K562 (cell line): ENCODE measurements around the gene TM4SF20. TPM values are rescaled to one million over a fixed set of nuclear protein-coding genes. Genes with fewer than 3 reads are reported as not detected.

Experiments
- ARHGAP35 ChIP-seq: fragments of 450-650 bp; IDR thresholded peaks from 2 replicates; pipeline ENCODE4 v1.6.1; 2018; ENCODE audit not compliant: partially characterized antibody
- BDP1 ChIP-seq: IDR thresholded peaks from 3 replicates; pipeline ENCODE4 v1.6.1; 2011; ENCODE audit not compliant: insufficient read length, insufficient read depth
- CREM ChIP-seq: IDR thresholded peaks from 2 replicates; pipeline ENCODE4 v1.6.1; 2014; ENCODE audit warnings: antibody characterized with exemption, low read depth
- CXXC5 ChIP-seq: fragments of 250-450 bp; sonication (Bioruptor Pico); IDR thresholded peaks from 2 replicates; pipeline ENCODE4 v1.8.0; 2022; ENCODE audit warnings: inconsistent platforms, mild to moderate bottlenecking, moderate library complexity
- EGR1 ChIP-seq: fragments of 450-650 bp; conservative IDR thresholded peaks from 2 replicates; pipeline ENCODE4 v1.6.1; 2017; ENCODE audit warnings: mild to moderate bottlenecking
- HOXB6 ChIP-seq: fragments of 250-450 bp; sonication (Bioruptor Pico); IDR thresholded peaks from 2 replicates; pipeline ENCODE4 v1.5.1; 2022; ENCODE audit warnings: mild to moderate bottlenecking, borderline replicate concordance
- NEUROD1 ChIP-seq: fragments of 150-350 bp; IDR thresholded peaks from 2 replicates; pipeline ENCODE4 v1.6.1; 2014; ENCODE audit warnings: borderline replicate concordance, low read length, low read depth; ENCODE audit not compliant: partially characterized antibody
- RBM25 ChIP-seq: fragments of 200-400 bp; formaldehyde crosslinking; IDR thresholded peaks from 2 replicates; pipeline ENCODE4 v1.6.1; 2018; ENCODE audit warnings: low read length, low read depth, moderate library complexity; ENCODE audit not compliant: severe bottlenecking
- SIN3B ChIP-seq: fragments of 450-650 bp; IDR thresholded peaks from 2 replicates; pipeline ENCODE4 v1.6.1; 2017; ENCODE audit warnings: low read depth, mild to moderate bottlenecking, moderate library complexity
- SNAPC5 ChIP-seq: fragments of 250-450 bp; sonication (Bioruptor Pico); IDR thresholded peaks from 2 replicates; pipeline ENCODE4 v1.8.0; 2021; ENCODE audit warnings: moderate library complexity, mild to moderate bottlenecking, inconsistent platforms
- SNRNP70 ChIP-seq: fragments of 200-400 bp; formaldehyde crosslinking; optimal IDR thresholded peaks from 2 replicates; pipeline ENCODE3; 2017; ENCODE audit warnings: low read depth, low read length
- TARDBP ChIP-seq: fragments of 450-650 bp; IDR thresholded peaks from 2 replicates; pipeline ENCODE4 v1.6.1; 2016
- TBP ChIP-seq: optimal IDR thresholded peaks from 2 replicates; pipeline ENCODE3; 2011; ENCODE audit warnings: low read depth, low read length, improper control_type of control experiment
- TCF3 ChIP-seq: sonication (generic); formaldehyde crosslinking; IDR thresholded peaks from 2 replicates; pipeline ENCODE4 v1.4.0; 2020; ENCODE audit warnings: mild to moderate bottlenecking, missing genetic modification reagents
- TCFL5 ChIP-seq: fragments of 250-450 bp; sonication (Bioruptor Pico); conservative IDR thresholded peaks from 2 replicates; pipeline ENCODE4 v1.6.1; 2021; ENCODE audit warnings: mild to moderate bottlenecking, moderate library complexity, matching md5 sums
- XRCC4 ChIP-seq: IDR thresholded peaks from one replicate; pipeline ENCODE4 v1.6.1; 2011; ENCODE audit not compliant: insufficient read depth, insufficient read length; ENCODE audit errors: extremely low read depth
- ZBTB7A ChIP-seq: IDR thresholded peaks from 2 replicates; pipeline ENCODE4 v1.6.1; 2011; ENCODE audit warnings: low read depth, mild to moderate bottlenecking, low read length, moderate library complexity, borderline replicate concordance; ENCODE audit not compliant: control insufficient read depth
- ZNF232 ChIP-seq: sonication (generic); formaldehyde crosslinking; IDR thresholded peaks from 2 replicates; pipeline ENCODE4 v1.8.0; 2022; ENCODE audit warnings: mild to moderate bottlenecking, missing genetic modification reagents
- ZNF561 ChIP-seq: fragments of 450-650 bp; formaldehyde crosslinking; conservative IDR thresholded peaks from 2 replicates; pipeline ENCODE4 v1.4.0; 2020; ENCODE audit warnings: mild to moderate bottlenecking, moderate library complexity
- ZNF584 ChIP-seq: fragments of 200-800 bp; sonication (Bioruptor generic); IDR thresholded peaks from 2 replicates; pipeline ENCODE4 v1.6.1; 2016; ENCODE audit warnings: low read depth, mild to moderate bottlenecking, missing genetic modification characterization, missing compliant biosample characterization
- ZNF609 ChIP-seq: sonication (generic); formaldehyde crosslinking; IDR thresholded peaks from 2 replicates; pipeline ENCODE4 v1.8.1; 2023; ENCODE audit warnings: missing genetic modification reagents, mild to moderate bottlenecking, borderline replicate concordance
- ZNF644 ChIP-seq: fragments of 200-800 bp; sonication (Bioruptor generic); IDR thresholded peaks from 2 replicates; pipeline ENCODE4 v1.6.1; 2016; ENCODE audit warnings: low read depth, missing genetic modification characterization, missing compliant biosample characterization
- ZNF764 ChIP-seq: fragments of 250-450 bp; sonication (Bioruptor Pico); IDR thresholded peaks from 2 replicates; pipeline ENCODE4 v1.4.0; 2020; ENCODE audit warnings: low read depth, mild to moderate bottlenecking, moderate library complexity
- ZNF766 ChIP-seq: fragments of 200-800 bp; sonication (Bioruptor generic); conservative IDR thresholded peaks from 2 replicates; pipeline ENCODE4 v1.6.1; 2016; ENCODE audit warnings: missing genetic modification characterization, missing compliant biosample characterization
- polyA plus RNA-seq, 8 experiments: library from polyadenylated mRNA; depleted of rRNA in 4 of 8; stranded (reverse) in 5 of 8; unstranded in 3 of 8; fragments of >200 nt; fragmentation: Nextera tagmentation in 2 of 8; fragmentation: Illumina TruSeq in 1 of 8; extraction: Ambion mirVana in 2 of 8; extraction: Trizol in 1 of 8; gene quantifications; 2 replicates each; pipeline versions ENCODE4 v1.2.1 to v1.2.3, GENCODE V29; 2011 to 2014; ENCODE audit warnings: inconsistent platforms in 1 of 8, missing spikeins in 1 of 8
- total RNA-seq, 7 experiments: library from RNA; depleted of rRNA in 6 of 7; stranded (reverse); fragments of >200 nt in 6 of 7; fragmentation: Illumina TruSeq in 2 of 7; extraction: Trizol in 2 of 7; gene quantifications; 2 replicates each; pipeline versions ENCODE4 v1.2.1 to v1.2.3, GENCODE V29; 2011 to 2021; ENCODE audit warnings: low replicate concordance in 1 of 7

The TM4SF20 gene
- total and polyA plus RNA-seq, 9 of the 15 experiments (the other 6 are each of a cell fraction or from before 2014, with no cell fraction given), result not detected

- no peak for TF ChIP-seq TCFL5
- TF ChIP-seq ZNF764, result no peak
- TF ChIP-seq SIN3B, result no peak
- no peak for TF ChIP-seq EGR1
- no peak for TF ChIP-seq TBP
- no peak for TF ChIP-seq ARHGAP35
- no peak for TF ChIP-seq ZNF644
- TF ChIP-seq SNRNP70, result no peak
- no peak for TF ChIP-seq ZNF766 (CRISPR knock-in tag)
- no peak for TF ChIP-seq ZNF561
- TF ChIP-seq ZNF609 (CRISPR knock-in tag), result no peak
- no peak for TF ChIP-seq TARDBP
- TF ChIP-seq RBM25, result no peak
- no peak for TF ChIP-seq ZNF584 (CRISPR knock-in tag)
- TF ChIP-seq XRCC4, result no peak
- TF ChIP-seq NEUROD1, result no peak
- TF ChIP-seq HOXB6, result no peak
- TF ChIP-seq CXXC5 (CRISPR knock-in tag), result 0 out of 2 replicates have a peak, but pooled peaks have one; percentile 14
- TF ChIP-seq BDP1, result no peak
- TF ChIP-seq ZNF232, result no peak
- TF ChIP-seq CREM, result peak; percentile 81
- TF ChIP-seq TCF3 (CRISPR knock-in tag), result no peak
- TF ChIP-seq SNAPC5 (CRISPR knock-in tag), result no peak
- no peak for TF ChIP-seq ZBTB7A
Measured at GRCh38 chr2:227406177-227407031, 27.3 kb upstream of the TM4SF20 start (continued).
